HG03108 (cell line): Measurements from ENCODE around the gene GDI2.
"Not testable (repeated sequence)": the region's sequence is repeated elsewhere in the genome, so short reads cannot be mapped to it uniquely, and the experiment has no call there.

Source experiments
- ATAC-seq: cut with Tn5 transposase; IDR thresholded peaks from one replicate; pipeline ENCODE4 v1.9.1; 2021; ENCODE audit warnings: moderate library complexity; ENCODE audit not compliant: unreplicated experiment

GDI2 gene

DNA sequence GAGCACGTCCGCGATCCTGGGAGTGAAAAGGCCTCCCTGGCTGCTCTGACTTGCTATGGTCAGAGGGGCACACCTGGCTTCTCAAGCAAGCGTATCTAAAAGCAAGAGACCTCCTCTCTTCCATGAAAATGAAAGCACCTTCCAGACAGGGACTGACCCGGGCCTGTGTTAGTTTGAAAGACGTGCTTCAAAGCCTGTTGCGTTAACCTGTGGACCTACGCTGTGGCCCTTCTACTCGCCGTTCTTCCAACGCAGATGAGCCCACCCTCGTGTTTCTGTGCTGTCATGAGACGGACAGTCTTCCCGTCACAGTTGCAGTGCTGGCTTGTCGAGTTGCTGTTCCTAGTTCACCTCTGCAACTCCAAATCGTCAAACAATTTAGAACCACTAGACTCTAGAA, 15.5 kb upstream of the GDI2 start:
- ATAC-seq = no peak

GRCh38 chr10:5827841-5828240, 14.6 kb upstream of the GDI2 start:
- no peak for ATAC-seq

- not testable (repeated sequence) for ATAC-seq
Observed at GRCh38 chr10:5826511-5826910, 13.3 kb upstream of the GDI2 start.

DNA sequence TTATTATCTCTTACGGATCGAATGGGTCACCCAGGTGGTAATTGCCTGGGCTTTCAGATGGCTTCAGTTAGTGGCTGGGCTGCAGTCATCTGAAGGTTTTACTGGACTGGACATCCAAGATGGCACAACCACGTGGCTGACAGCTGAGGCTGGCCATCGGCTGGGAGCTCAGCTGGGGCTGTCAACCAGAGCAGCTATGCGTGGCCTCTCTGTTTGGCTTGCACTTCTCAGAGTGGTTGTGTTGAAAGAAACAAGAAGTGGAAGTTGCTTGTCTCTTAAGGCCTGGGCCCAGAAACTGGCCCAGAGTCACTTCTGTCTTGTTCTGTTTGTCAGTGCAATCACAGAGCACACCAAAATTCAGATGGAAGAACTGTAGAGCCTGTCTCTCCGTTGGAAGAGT, 5.7 kb upstream of the GDI2 start:
- no peak for ATAC-seq

- ATAC-seq = no peak
Observed at GRCh38 chr10:5818048-5818331, 4.8 kb upstream of the GDI2 start.

- no peak for ATAC-seq
Observed at GRCh38 chr10:5817322-5818047, 4.3 kb upstream of the GDI2 start.

GRCh38 chr10:5816170-5816569, 2.9 kb upstream of the GDI2 start:
- no peak for ATAC-seq

- no peak for ATAC-seq
Observed at GRCh38 chr10:5814110-5815107, 1.2 kb upstream of the GDI2 start.

DNA sequence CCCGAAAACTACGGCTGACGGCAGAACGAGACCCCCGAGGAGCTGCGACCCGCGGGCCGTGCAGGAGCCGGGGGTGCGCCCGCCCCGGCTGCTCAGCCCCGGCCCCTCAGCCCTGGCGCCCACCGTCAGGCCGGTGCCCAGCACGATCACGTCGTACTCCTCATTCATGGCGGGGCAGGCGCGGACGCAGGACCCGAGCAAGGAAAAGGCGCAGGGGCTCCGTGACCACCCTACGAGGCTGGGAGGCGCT, 218 bp downstream of the GDI2 start:
- peak; percentile 18 for ATAC-seq

- ATAC-seq = peak; percentile 17
Observed at GRCh38 chr10:5812283-5813090, 747 bp downstream of the GDI2 start.

- no peak for ATAC-seq
Observed at GRCh38 chr10:5811387-5811821, 1.8 kb downstream of the GDI2 start.

- ATAC-seq = no peak
Observed at GRCh38 chr10:5810225-5810624, 3.0 kb downstream of the GDI2 start.

GRCh38 chr10:5809527-5810154, 3.6 kb downstream of the GDI2 start:
- no peak for ATAC-seq

- ATAC-seq = not testable (repeated sequence)
Observed at GRCh38 chr10:5808783-5809392, 4.3 kb downstream of the GDI2 start.

GRCh38 chr10:5806745-5807144, 6.5 kb downstream of the GDI2 start:
- no peak for ATAC-seq

DNA sequence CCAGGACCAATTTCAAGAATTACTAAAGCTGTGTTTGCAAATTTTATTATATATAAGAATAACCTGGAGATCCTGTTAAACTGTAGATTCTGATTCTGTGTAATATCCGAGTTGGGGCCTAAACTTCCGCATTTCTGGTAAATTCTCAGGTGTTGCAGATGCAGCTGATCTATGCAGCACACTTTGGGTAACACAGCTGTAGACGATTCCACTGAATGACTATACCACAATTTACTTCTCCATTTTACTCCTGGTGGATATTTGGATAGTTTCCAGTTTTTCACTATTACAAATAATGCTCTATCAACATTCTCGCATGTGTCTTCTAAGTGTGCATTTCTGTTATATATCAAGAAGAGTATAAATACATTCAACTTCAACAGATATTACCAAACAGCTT, 7.5 kb downstream of the GDI2 start:
- ATAC-seq = no peak

DNA sequence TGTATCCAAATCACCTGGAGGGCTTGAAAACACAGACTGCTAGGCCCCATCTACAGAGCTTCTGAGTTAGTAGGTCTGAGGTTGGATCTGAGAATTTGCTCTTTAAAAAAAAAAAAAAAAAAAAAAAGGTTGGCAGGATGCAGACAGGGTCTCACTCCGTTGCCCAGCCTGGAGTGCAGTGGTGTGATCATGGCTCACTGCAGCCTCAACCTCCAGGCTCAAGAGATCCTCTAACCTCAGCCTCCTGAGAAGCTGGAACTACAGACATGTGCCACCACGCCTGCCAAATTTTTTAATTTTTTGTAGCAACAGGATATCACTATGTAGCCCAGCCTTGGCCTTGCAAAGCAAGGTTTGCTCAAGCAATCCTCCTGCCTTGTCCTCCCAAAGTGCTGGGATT, 8.0 kb downstream of the GDI2 start:
- ATAC-seq = no peak

GRCh38 chr10:5804386-5804785, 8.8 kb downstream of the GDI2 start:
- ATAC-seq = no peak

- no peak for ATAC-seq
Observed at GRCh38 chr10:5800782-5801181, 12.5 kb downstream of the GDI2 start.

- no peak for ATAC-seq
Observed at GRCh38 chr10:5794236-5794635, 19.0 kb downstream of the GDI2 start.

- no peak for ATAC-seq
Observed at GRCh38 chr10:5789626-5790025, 23.6 kb downstream of the GDI2 start.
